ENCODE measurements around the gene TBX4.
"Not testable (repeated sequence)": the region's sequence is repeated elsewhere in the genome, so short reads cannot be mapped to it uniquely, and the experiment has no call there.

TBX4 gene

DNA sequence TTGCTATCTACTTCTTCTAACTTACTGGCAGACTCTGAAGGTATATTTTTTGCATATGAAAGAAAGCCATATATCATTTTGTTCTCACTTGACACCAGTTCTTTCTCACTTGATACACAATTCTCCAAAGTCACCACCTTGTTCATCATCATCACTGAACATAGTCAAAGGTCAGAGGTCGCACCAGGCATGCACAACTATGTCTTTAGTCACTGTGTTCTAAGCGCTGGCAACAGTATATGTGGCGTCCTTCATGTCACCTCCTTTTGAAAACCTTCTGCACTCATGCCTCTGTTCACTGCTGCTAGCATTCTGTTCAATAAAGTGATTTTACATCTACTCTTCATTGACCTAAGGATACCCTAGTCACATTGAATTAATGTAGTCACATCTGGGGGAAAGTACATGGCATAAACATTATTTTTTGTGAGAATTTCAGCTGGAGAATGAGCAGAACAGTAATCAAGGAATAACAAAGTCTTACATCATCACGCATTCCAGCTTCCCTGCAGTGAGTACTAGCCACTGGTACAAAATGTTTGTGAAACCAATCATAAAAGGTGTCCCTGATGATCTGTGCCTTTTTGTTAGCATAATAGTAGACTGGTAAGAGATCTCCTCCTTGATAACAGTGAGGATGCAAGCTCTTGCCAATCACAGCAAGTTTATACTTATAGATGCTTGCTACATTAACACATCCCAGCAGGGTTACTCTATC lies 20.5 kb upstream of the TBX4 start:
- no peak for DNase-seq

DNA sequence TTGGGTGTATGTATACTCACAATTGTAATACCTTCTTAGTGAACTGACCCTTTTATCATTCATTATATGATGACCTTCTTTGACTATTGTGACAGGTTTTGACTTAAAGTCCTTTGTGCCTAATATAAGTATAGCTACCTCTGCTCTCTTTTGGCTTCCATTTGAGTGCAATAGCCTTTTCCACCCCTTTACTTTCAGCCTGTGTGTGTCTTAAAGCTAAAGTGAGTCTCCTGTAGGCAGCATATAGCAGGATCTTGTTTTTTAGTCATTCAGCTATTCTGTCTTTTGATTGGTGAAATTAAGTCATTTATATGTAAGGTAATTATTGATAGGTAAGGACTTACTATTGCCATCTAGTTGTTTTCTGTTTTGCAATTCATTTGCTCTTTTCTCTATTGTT lies 15.9 kb upstream of the TBX4 start:
- DNase-seq: no peak

DNA sequence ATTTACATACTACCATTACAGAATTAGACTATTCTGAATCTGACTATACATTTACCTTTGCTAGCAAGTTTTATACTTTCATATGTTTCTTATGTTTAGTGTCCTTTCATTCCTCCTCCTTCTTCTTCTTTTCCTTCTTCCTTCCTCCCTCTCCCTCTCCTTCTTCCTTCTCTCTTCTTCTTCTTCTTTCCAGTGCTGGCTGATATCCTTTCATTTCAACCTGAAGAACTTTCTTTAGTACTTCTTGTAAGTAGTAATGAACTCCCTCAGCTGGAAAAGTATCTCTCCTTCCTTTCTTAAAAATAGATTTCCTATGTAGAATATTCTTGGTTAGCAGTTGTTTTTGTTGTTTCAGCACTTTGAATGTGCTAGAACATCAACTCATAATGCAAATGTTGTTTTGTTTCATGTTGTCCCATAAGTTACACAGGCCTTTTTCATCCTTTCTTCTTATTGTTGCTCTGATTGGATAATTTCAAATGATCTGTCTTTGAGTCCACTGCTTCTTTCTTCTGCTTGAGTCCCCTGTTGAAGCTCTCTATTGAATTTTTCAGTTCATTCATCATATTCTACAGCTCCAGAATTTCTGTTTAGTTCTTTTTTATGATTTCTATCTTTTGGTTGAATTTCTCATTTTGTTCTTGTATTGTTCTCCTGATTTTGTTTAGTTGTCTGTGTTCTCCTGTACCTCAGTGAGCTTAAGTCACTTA lies 15.1 kb upstream of the TBX4 start:
- no peak for DNase-seq

DNA sequence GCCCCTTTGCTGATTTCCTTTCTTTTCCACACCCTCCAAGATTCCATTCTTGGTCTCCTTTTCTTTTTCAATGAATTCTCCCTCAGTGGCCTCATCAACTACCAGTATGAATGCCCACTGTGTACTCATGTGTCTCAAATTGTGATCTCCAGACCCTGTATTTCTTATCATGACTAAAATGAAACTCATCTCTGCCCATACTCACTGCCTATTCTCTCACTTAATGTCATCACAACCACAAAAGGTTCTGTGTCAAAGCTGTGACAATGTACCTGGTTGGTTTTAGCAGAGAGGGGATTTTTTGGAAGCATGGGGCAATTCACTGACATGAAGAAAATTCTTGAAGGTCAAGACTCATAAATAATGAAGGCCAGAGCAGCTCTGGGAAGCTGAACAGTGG lies 11.5 kb upstream of the TBX4 start:
- DNase-seq: no peak

DNA sequence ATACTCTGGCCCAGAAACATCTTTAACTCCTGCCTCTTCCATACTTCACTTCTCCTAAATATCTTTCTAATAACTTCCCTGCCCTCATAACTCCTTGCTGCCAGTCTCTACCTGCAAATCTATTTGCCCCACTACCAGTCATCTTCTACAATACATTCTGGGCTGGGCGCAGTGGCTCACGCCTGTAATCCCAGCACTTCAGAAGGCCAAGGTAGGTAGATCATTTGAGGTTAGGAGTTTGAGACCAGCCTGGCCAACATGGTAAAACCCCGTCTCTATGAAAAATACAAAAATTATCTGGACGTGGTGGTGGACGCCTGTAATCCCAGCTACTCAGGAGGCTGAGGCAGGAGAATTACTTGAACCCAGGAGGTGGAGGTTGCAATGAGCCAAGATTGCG lies 10.7 kb upstream of the TBX4 start:
- DNase-seq: not testable (repeated sequence)

DNA sequence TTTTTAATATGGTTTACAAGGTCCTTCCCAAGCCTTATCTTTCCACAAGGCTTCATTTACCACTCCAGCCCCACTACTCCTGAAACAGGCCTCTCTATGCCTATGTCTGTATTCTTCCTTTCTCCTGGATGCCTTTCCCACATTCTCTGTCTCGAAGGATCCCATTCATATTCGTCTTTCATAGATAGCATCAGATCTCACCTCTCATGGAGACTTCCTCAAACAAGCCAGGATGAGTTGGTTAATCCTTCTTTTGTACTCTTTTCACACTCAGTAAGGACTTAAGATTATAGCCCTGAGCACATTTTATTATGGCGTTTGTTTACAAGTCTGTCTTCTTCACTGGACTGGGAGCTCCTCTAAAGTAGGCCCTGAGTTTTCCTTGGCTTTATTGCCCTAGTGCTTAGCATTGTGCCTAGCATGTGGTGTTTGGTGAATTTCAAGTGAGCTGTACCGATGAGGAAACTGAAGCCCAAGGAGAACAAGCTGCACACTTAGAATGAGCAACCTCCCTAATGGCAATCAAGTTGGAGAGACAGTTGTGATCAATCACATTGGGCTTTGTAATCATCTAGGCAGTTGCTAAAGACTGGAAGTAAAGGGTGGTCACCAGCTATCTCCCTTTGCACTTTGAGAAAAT lies 10.0 kb upstream of the TBX4 start:
- DNase-seq: no peak

DNA sequence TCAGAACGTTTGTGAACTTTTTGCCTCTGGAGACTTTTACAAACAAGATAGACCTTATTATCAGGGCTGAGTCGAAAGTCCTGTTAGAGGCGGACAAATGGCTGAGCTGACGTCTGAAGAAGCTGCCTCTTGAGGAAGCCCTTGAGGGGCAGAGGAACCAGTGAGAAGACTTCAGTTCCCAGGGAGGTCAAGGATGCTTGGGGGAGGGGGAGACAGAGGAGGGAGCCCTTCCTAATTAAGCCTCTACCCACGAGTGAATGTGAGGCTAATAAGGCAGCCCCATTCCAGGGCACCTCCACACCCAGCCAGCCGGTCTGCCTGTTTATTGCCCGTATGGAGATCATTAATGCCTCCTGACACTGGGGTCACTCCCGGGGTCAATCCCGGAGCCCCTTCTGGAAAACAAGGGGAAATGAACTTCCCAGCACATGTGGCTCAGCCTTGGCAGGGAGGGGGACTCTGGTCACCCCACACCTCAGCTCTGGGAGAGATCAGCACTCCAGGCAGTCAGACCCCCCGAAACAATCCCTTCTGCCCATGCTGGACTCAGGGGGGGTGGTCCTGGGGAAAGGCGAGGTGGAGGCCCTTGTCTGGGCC lies 9.2 kb upstream of the TBX4 start:
- DNase-seq: no peak

DNA sequence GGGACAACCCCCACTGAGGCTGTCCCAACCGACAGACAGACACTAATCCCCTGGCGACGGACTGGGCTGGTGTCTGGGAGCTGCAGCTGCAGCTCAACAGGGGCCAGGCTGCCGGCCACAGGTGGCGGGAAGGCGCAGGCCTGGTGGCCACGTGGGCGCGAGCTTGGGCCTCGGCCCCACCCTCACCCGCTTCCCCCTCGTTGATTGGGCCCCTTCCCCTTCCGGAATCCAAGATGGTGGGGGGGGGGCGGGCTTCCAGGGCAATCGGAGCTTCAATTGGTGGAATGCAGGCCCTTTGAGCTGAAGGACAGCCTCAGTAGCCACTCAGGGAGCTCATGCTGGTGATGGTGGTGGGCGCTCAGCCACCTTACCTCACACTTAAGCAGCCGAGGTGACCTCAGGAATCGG lies 8.7 kb upstream of the TBX4 start:
- DNase-seq: no peak

DNA sequence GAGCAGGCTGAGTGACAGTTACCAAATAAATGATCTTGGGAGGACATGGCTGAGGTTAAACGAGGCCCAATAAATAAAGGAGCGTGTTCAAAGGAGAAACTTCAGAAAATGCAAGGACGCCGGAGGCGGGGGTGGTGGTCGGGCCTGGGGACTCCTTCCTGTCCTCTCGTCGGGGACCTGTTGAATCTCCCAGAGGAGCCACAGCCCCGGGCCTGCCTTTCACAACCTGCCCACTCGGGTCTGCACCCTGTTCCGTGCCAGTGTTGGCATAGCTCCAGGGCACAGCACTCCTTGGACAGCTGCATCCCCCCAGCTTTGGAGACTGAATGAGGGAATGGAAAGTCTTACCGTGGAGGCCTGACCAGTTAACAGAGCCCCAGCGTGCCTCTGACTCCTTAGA lies 8.1 kb upstream of the TBX4 start:
- DNase-seq: no peak

DNA sequence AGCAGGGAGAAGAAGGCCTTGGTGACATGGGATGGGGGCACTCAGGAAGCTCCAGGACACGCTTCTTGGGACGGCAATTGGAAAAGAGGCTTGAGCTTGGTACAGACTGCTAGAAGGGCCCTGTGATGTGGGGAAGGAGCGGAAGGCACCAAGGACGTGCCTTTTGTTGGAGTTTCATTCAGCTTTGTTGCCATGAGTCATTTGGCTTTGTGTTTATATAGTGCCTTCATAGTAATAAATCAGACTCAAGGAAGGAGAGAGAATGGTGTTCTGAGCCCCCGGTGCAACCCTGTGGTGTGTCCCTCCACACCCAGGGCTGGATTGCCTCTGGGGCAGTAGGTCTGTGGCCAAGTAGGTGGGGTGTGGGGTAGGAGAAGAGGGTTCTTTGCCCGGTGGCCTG lies 7.4 kb upstream of the TBX4 start:
- no peak for DNase-seq

DNA sequence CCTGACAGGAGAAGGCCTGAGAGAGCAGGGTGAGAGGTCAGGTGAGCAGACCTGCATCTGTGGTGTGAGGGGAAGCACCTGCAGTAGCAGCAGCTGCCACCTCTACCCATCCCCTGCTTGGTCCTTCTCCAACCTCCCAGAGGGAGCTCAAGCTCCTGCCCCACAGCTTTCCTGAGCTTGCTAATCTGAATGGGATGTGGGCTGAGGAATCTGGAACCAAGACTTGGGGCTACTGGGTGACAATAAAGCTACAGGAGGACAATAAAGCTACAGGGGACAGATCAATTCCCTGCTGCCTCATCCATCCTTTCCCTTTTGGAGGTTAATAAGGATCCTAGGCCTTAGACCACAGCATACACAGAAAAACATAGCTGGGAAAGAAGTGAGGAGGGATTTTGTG lies 4.9 kb upstream of the TBX4 start:
- DNase-seq: no peak

DNA sequence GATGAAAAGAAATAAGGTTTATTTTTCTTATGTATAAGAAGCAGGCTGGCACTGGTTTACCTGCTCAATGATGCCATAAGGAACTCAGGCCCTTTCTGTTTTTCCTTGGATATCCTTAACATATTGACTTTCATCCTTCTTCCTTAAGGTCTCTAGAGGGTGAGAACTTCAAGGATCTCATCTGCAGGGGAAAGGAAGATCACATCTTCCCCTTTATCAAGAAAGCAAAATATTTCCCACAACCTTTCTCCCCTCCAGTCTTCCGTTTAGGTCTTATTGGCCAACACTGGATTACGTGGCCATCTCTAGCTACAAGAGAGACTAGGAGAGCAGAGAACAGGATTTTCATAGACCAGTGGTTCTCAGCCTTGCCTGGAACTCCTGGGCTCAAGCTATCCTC lies 4.2 kb upstream of the TBX4 start:
- DNase-seq: no peak

DNA sequence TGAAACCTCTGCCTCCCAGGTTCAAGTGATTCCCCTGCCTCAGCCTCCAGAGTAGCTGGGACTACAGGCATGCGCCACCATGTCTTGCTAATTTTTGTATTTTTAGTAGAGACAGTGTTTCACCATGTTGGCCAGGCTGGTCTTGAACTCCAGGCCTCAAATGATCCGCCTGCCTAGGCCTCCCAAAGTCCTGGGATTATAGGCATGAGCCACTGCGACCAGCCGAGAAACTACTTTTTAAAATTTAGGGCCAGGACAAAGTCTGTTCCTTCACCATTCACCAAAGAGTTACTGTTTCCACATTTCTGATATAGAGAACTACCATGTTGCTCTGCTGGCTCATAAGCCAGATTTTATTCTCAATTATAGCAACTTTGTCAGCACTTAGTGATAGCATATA lies 3.1 kb upstream of the TBX4 start:
- not testable (repeated sequence) for DNase-seq

DNA sequence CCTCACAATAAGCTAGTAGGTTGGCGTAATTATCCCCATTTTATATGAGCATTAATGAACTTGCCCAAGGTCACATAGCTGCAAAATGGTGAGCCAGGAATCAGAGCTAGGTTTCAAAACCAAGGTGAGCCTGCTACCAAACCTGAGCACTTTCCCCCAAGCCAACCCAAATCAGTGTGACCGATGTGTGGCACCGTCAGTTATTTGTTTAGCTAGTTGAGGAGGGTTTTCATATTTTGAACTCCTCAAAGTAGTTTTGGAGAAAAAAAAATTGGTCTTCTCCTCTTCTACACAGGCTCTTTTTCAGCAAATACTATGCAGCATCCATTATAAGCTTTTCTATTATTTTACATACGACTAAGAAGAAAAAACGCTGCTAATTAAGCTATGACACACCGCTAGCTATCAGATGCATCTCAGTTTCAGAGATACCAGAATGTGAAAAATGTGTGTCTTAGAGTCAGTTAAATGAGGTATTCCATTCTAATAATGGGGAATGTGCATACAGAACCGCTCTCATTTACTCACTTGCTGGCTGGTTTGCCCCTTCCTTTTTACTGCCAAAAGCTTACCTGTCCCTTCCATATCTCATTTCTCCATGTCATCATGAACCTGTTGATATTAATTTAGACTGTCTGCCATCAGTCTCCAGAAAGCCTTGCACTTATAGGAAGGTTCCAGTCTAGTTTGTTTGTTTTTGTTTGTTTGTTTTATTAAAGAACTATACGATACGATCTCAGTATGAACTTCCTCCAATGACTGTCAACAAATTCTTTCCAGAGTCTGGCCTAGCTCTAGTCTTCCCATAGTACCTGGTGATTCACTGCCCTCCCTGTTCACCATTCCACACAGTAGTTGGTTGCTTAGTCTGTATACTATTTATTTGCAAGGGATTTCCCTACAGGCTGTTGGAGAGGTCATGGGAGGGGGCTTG lies 2.2 kb upstream of the TBX4 start:
- DNase-seq: no peak

DNA sequence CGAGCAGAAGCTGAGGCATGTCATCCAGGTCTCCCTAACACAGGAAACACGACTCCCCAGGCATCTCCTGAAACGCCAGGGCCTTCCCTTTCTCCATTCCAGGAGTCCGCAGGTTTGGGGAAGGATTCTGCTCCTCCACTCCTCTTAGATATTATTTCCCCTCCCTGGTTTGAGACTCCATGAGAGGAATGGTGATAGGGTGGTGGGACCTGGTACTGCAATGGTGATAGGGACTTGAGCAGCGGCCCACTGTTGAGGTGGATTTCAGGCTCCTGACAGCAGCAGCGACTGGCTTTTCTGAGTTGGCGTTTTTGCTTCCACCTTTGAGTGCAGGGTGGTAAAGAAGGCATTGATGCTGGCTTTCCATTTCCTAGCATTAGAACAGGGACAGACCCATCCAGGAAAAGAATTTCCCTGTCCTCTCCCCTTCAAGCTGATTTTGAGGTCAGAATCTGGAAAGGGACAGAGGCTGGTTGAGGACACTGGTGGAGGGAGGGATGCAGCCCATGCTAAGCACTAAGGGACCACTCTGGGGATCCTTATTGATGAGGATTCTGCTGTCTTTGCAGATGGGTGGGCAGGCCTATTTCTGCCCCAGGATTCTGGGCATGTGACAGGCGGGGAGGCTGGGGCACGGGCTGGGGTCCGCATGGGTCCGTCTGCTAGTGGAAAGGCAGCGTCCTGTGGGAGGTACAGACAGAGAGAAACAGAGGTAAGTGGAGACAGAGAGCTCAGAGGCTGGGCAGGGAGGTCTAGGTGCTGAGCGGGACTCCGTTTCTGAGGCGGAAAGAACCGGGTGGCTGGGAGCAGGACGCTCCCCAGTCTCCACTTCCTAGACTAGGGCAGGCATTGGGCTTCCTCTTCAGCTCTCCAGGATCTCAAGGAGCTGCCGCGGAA lies 1.3 kb upstream of the TBX4 start:
- no peak for DNase-seq

DNA sequence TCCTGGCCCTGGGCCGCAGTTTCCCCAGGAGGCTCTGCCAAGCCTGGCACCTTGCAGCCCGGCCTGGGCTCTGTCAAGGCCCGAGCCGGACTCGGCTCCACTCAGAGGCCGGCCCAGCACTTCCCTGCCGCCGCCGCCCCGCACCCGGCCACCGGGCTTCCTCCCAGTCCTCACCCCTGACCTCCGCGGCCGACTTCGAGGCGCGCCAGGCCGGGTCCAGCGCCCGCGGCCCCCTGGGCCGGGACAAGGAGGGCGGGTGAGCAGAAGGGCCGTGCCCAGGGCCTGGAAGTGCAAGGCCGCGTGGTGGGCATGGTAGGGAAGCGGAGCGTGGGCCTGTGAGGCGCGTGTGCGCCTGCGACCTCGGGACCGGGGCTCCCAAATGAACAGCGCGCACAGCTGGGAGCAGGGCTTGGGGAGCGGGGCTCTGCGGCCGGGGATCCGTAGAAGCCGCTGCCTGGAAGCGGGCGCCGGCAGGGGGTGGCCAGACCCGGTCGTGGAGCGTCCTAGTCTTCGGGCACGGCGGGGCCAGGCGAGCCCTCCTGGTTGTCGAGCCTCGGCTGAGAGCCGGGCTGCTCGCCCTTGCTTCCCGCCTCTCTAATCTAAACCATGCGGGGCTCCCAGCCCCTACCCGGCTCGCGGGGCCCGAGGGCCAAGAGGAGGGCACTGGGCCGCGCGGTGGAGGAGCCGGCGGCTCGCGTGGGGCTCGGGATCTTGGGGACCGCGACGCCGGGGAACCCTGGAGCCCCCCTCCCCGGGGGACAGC lies 503 bp upstream of the TBX4 start:
- no peak for DNase-seq

DNA sequence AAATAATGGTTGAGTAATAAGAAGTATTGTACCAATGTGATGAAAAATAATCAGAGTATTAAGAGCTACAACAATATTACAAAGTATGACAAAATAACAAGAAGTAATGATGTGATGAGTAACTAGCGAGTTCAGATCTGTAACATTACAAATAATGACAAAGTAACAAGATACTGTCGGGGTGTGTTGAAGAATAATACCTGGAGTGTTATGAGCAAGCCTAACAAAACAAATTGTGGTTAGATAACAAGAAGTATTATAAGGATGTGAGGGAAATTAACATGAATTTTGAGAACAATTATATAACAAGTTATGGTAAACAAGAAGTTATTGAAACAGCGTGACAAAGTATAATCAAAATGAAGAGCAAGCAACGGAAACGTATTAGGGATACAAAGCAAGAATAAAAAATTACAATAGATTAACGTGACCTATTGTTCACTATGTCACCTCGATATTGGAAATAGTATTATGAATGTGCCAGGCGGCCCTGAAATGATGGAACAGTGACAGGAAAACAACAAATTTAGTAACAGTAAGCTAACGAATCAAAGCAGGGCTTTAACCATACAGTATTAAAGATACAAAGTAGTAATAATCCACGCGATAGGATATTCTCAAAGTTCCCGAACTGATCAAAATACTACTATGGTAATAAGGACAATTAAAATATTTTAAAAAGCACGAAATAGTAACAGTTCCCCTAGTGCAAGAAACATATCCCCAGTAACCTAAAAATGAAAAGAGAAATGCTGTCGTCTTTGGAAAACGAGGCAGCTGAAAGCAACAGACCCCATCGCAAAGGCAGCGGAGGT lies 1.6 kb downstream of the TBX4 start:
- no peak for DNase-seq

DNA sequence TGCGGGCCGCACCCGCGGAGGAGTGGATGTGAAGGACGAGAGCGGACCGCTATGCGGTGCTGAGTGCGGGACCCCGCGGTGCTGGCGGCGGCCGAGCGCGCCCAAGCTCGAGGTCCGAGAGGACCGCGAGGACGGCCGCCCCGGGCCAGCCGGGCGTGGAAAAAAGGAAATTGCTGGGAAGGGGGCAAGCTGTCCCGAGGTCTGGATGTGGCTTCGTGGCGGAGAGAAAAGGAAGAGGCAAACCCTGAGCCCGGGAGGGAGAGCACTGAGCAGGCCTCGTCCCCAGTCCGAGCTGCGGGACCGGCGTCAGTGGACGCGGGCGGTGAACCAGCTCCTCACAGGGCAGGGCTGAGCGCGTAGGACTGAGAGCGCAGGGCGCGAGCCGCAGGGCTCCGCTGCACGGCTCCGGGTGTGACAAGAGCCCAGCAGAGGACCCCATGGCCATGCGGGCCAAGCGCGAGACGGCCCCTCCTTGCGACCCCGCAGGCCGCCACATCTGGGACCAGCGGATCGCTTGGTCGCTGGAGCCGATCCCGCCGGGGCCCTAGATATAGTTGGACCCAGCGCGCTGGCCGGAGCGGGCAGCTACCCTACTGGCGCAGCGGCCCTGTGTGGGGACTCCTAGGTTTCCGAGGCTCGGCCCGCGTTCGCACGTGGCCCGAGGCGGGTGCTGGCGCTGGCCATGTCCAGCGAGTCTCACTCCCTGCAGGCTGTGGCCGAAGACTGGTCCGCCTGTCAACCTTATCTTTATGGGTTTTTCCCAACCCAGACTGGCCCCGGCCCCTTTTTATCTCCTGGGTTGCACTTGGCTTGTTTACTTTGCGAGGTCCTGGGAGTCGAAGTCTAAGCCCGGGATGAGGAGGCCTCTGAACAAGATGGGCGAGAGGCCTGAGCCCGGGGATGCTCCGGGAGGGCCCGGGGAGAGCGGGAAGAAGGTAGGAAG lies 2.4 kb downstream of the TBX4 start:
- no peak for DNase-seq
